Lower leg skin (tissue), 4 donors: ENCODE measurements around the gene GPC6. TPM values are rescaled to one million over a fixed set of nuclear protein-coding genes. Genes with fewer than 3 reads are reported as not detected.

Experiments used
- DNase-seq, 2 donors: peaks; one replicate each; pipeline ENCODE4 v3.0.0-alpha.2; 2019; ENCODE audit warnings: low spot score in 2 of 2
- H3K4me3 ChIP-seq: fragments of 200-600 bp; sonication (generic); 2 replicates; pipeline ENCODE4 v1.5.1; 2017; ENCODE audit warnings: mild to moderate bottlenecking, low read depth; ENCODE audit not compliant: poor library complexity, severe bottlenecking
- POLR2A ChIP-seq, 2 donors: fragments of 450-650 bp; IDR thresholded peaks; one replicate each; pipeline ENCODE4 v1.6.1; 2016 to 2017; ENCODE audit warnings: antibody characterized with exemption in 2 of 2, mild to moderate bottlenecking in 1 of 2, moderate library complexity in 1 of 2
- WGBS, 2 donors: methylation state at CpG; one replicate each; pipeline ENCODE4 v1.1.5; 2018; 5-methylcytosine and 5-hydroxymethylcytosine counted together
- intact Hi-C: fragments of 100-400 bp; cut with DNase I; formaldehyde crosslinking; loops from one replicate; pipeline ENCODE4 v1.15.0; 2023; ENCODE audit warnings: low total_unique reads
- total RNA-seq, 4 donors: library from RNA; depleted of rRNA; stranded (reverse); fragments of >200 nt; gene quantifications; one replicate each; pipeline ENCODE4 v1.1.0, GENCODE V29; 2016
- TF ChIP-seq, protein P1 (sequence below), 3 donors: fragments of 450-650 bp; IDR thresholded peaks; one replicate each; pipeline ENCODE4 v1.5.1; 2016; ENCODE audit warnings: antibody characterized with exemption in 3 of 3, mild to moderate bottlenecking in 3 of 3, moderate library complexity in 2 of 3

Gene GPC6
- total RNA-seq, 4 donors from 2014 or later: 1.4 to 5.2 (median 2.5) TPM

DNA sequence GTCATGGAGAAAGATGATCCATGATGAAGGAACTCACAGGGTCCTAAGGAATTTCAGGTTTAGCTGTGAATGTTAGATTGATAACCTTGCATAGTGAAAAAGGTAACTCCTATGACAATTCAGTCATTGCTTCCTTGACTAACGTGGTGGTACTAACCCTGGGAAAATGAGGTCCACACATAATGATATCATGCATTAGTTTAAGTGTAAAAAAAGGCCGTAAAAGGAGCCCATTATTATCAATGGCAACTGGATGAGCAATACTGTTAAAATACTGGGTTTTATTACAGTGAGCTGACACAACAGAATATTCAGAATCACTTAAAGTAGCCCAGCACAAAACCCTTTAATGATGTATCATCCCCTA is 737.5 kb downstream of the GPC6 start:
- 73 to 86% methylated on average over 2 of the region's 2 CpGs for WGBS, 2 donors
- TF ChIP-seq, protein P1, sequence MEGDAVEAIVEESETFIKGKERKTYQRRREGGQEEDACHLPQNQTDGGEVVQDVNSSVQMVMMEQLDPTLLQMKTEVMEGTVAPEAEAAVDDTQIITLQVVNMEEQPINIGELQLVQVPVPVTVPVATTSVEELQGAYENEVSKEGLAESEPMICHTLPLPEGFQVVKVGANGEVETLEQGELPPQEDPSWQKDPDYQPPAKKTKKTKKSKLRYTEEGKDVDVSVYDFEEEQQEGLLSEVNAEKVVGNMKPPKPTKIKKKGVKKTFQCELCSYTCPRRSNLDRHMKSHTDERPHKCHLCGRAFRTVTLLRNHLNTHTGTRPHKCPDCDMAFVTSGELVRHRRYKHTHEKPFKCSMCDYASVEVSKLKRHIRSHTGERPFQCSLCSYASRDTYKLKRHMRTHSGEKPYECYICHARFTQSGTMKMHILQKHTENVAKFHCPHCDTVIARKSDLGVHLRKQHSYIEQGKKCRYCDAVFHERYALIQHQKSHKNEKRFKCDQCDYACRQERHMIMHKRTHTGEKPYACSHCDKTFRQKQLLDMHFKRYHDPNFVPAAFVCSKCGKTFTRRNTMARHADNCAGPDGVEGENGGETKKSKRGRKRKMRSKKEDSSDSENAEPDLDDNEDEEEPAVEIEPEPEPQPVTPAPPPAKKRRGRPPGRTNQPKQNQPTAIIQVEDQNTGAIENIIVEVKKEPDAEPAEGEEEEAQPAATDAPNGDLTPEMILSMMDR (IDR thresholded peaks at IDR 0.05): no peak
- no peak for TF ChIP-seq POLR2A (IDR thresholded peaks at IDR 0.05)
- intact Hi-C loops: no loop called here

DNA sequence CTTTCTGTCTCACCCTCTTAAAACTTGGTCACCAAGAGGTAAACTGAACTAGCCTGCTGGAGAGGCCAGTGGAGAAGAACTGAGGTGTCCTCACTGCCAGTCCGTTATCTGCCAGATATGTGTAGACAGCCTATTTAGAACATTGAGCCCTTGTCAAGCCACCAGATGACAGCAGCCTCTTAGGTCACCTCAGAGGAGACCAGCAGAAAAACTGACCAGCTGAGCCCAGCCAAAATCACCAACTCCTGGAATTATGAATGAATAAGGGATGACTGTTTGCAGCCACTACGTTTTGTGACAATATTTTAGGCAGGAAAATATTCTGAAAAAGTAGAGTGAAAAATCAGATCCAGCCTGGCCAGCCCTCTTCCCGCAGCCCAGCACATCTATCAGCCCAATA is 739.0 kb downstream of the GPC6 start:
- no peak for DNase-seq
- no peak overlapping the region for H3K4me3 ChIP-seq
- 91 to 92% methylated on average over 3 of the region's 3 CpGs for WGBS, 2 donors
- intact Hi-C loops: no loop called here
- no peak for TF ChIP-seq POLR2A (IDR thresholded peaks at IDR 0.05)
- TF ChIP-seq, protein P1 (IDR thresholded peaks at IDR 0.05): no peak

More for the DNA sequence above, 737.5 kb downstream of the GPC6 start:
- no peak overlapping the region for H3K4me3 ChIP-seq
- DNase-seq: no peak

DNA sequence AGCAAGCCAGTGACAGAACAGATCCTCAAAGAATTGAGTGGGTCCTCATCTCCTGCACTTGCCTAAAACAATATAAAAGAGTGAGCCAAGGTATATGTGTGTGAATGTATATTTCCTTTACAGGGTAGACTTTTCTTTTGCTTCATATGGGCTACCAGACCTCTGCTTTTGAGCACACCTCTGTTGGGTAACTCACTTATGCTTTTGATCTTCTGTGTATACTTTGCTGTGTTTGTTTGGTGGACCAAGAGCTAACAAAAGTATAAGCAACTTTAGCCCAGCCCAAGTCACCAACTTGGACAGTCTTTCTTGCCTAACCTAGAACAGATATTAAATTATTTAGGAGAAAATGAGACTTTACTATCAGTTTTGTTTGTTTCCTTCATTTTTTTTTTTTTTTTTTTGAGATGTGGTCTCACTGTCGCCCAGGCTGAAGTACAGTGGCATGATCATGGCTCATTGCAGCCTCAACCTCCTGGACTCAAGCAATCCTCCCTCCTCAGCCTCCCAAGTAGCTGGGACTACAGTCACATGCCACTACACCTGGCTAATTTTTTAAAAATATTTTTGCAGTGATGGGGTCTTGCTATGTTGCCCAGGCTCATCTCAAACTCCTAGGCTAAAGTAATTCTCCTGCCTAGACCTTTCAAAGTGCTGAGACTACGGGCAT is 739.8 kb downstream of the GPC6 start:
- intact Hi-C loops: no loop called here
- H3K4me3 ChIP-seq: no peak overlapping the region
- TF ChIP-seq, protein P1 (IDR thresholded peaks at IDR 0.05): no peak
- TF ChIP-seq POLR2A (IDR thresholded peaks at IDR 0.05): no peak
- WGBS, 2 donors: 87% methylated on average over 2 of the region's 2 CpGs
- no peak for DNase-seq

DNA sequence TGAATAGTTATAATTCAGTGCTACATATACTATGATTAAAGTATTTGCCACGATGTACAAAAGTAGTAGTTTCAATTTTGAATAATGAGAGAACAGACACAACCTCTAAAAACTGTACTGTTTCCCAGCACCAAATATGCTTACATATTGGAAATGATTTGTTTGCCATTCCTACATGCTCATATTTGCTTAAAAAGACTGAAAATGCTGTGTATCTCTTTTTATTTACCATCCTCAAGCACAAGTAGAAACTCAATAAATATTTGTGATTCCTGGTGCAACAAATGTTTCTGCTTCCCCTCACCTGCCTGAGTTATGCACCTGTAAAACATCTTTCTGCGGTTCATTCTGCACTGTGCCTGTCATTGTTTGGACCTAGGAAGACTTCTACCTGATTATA is 740.7 kb downstream of the GPC6 start:
- TF ChIP-seq, protein P1 (IDR thresholded peaks at IDR 0.05): no peak
- no peak for TF ChIP-seq POLR2A (IDR thresholded peaks at IDR 0.05)
- intact Hi-C loops: no loop called here
- DNase-seq: no peak
- no peak overlapping the region for H3K4me3 ChIP-seq
- WGBS, 2 donors: 76 to 84% methylated on average over 2 of the region's 2 CpGs

DNA sequence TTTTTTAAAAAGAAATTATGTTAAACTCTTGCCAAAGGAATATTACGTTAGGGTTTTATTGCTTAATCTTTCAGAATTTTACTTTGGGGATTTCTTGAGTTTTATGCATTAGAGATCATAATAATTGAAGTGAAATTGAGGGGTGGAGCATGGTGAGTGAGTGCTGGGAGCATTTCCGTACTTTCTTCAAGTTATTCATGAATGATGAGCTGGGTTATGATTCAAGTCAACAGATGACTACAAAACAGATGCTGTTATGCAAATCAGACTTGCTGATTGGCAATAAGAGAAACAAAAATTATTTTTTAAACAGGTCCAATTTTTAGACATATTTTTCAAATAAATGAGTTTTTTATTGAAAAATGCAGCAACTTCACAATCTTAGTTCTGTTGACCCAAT is 748.6 kb downstream of the GPC6 start:
- 66 to 73% methylated on average over 2 of the region's 2 CpGs for WGBS, 2 donors
- TF ChIP-seq, protein P1 (IDR thresholded peaks at IDR 0.05): no peak
- no peak for TF ChIP-seq POLR2A (IDR thresholded peaks at IDR 0.05)
- H3K4me3 ChIP-seq: no peak overlapping the region
- intact Hi-C loops: no loop called here
- DNase-seq: no peak

DNA sequence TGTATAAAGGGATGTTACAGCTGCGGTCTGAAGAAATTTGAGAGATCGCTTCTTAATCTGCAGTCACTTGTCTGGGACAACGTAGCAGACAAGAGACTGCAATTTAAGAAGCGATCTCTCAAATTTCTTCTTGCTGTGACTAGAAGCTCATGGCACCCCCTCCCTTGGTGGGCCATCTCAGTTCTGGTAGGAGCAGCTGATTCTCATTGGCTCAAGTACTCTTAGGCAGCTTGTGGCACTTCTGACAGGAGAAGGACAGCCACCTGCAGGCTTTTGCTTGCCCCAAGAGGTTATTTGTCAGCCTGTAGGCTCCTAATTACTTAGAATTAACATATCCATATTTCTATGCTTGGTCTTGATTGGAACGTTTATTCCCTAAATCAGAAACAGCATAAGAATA is 749.9 kb downstream of the GPC6 start:
- H3K4me3 ChIP-seq: no peak overlapping the region
- TF ChIP-seq POLR2A (IDR thresholded peaks at IDR 0.05): no peak
- TF ChIP-seq, protein P1 (IDR thresholded peaks at IDR 0.05): no peak
- no peak for DNase-seq
- WGBS, 2 donors: 73 to 83% methylated on average over 5 of the region's 5 CpGs
- intact Hi-C loops: no loop called here
